Muscle layer of duodenum (tissue), 2 donors: ENCODE data around the gene CEP120.
"Not testable (repeated sequence)": the region's sequence is repeated elsewhere in the genome, so short reads cannot be mapped to it uniquely, and the experiment has no call there.

Experiments
- H3K27ac ChIP-seq: one replicate; pipeline ENCODE4 v1.7.0; 2013; ENCODE audit warnings: mild to moderate bottlenecking, low read length
- H3K27me3 ChIP-seq: one replicate; pipeline ENCODE4 v1.7.0; 2013; ENCODE audit warnings: low read depth, mild to moderate bottlenecking, control low read depth, low read length
- H3K36me3 ChIP-seq, 2 donors: one replicate each; pipeline ENCODE4 v1.7.0; 2013; ENCODE audit warnings: low read length in 2 of 2, control low read depth in 1 of 2, mild to moderate bottlenecking in 1 of 2; ENCODE audit not compliant: insufficient read depth in 2 of 2, control insufficient read depth in 1 of 2
- H3K4me1 ChIP-seq, 2 donors: one replicate each; pipeline ENCODE4 v1.7.0; 2013; ENCODE audit warnings: low read length in 2 of 2, mild to moderate bottlenecking in 2 of 2, control low read depth in 1 of 2, moderate library complexity in 1 of 2; ENCODE audit not compliant: insufficient read depth in 2 of 2, control insufficient read depth in 1 of 2
- H3K4me3 ChIP-seq, 2 donors: one replicate each; pipeline ENCODE4 v1.7.0; 2013; ENCODE audit warnings: low read length in 2 of 2, low read depth in 1 of 2, mild to moderate bottlenecking in 1 of 2
- H3K9me3 ChIP-seq, 2 donors: one replicate each; pipeline ENCODE4 v1.7.0; 2013; ENCODE audit warnings: low read length in 2 of 2, control low read depth in 1 of 2, mild to moderate bottlenecking in 1 of 2; ENCODE audit not compliant: control insufficient read depth in 1 of 2
- donor health status: healthy.

The CEP120 gene

GRCh38 chr5:123351240-123351639 is 72.0 kb downstream of the CEP120 start:
- Histone ChIP-seq H3K4me1 (no peaks in the 10 kb centered on the region), H3K36me3 (peaks cover 0 to 6% of the 10 kb centered on the region in 2 donors), H3K27ac (no peak overlapping the region), H3K27me3 (no peaks in the 10 kb centered on the region), H3K4me3 (no peak overlapping the region), H3K9me3 (peaks cover 0 to 2% of the 10 kb centered on the region in 2 donors)

- Histone ChIP-seq H3K27me3 (no peaks in the 10 kb centered on the region), H3K4me1 (no peaks in the 10 kb centered on the region), H3K9me3 (peaks cover 0 to 2% of the 10 kb centered on the region in 2 donors), H3K36me3 (peaks cover 0 to 6% of the 10 kb centered on the region in 2 donors), H3K4me3 (no peak overlapping the region), H3K27ac (no peak overlapping the region)
These were observed 72.5 kb downstream of the CEP120 start for GRCh38 chr5:123350742-123351141.

GRCh38 chr5:123344816-123345426 is 78.3 kb downstream of the CEP120 start:
- Histone ChIP-seq H3K36me3 (peaks cover 0 to 6% of the 10 kb centered on the region in 2 donors), H3K4me1 (no peaks in the 10 kb centered on the region), H3K9me3 (no peaks in the 10 kb centered on the region), H3K4me3 (no peak overlapping the region), H3K27ac (no peak overlapping the region), H3K27me3 (no peaks in the 10 kb centered on the region)

- no peaks in the 10 kb centered on the region for H3K9me3 ChIP-seq
- H3K27me3 ChIP-seq = no peaks in the 10 kb centered on the region
- no peaks in the 10 kb centered on the region for H3K36me3 ChIP-seq
- H3K27ac ChIP-seq = no peak overlapping the region
- no peaks in the 10 kb centered on the region for H3K4me1 ChIP-seq
- no peak overlapping the region for H3K4me3 ChIP-seq
These were observed 82.3 kb downstream of the CEP120 start for GRCh38 chr5:123340928-123341327.

GRCh38 chr5:123308377-123308776 is 114.8 kb downstream of the CEP120 start:
- H3K27me3 ChIP-seq, H3K36me3 ChIP-seq, H3K27ac ChIP-seq, H3K4me1 ChIP-seq, H3K9me3 ChIP-seq, H3K4me3 ChIP-seq: not testable (repeated sequence)

- Histone ChIP-seq H3K27ac (no peak overlapping the region), H3K9me3 (no peaks in the 10 kb centered on the region), H3K36me3 (no peaks in the 10 kb centered on the region), H3K4me1 (no peaks in the 10 kb centered on the region), H3K4me3 (no peak overlapping the region), H3K27me3 (no peaks in the 10 kb centered on the region)
These were observed 117.5 kb downstream of the CEP120 start for GRCh38 chr5:123305751-123306150.

- Histone ChIP-seq H3K9me3 (peaks cover 0 to 5% of the 10 kb centered on the region in 2 donors), H3K4me1 (no peaks in the 10 kb centered on the region), H3K36me3 (no peaks in the 10 kb centered on the region), H3K27ac (no peak overlapping the region), H3K4me3 (no peak overlapping the region), H3K27me3 (no peaks in the 10 kb centered on the region)
These were observed 118.4 kb downstream of the CEP120 start for GRCh38 chr5:123304777-123305316.

GRCh38 chr5:123303802-123304201 is 119.4 kb downstream of the CEP120 start:
- no peaks in the 10 kb centered on the region for H3K4me1 ChIP-seq
- H3K27me3 ChIP-seq = no peaks in the 10 kb centered on the region
- H3K36me3 ChIP-seq = no peaks in the 10 kb centered on the region
- H3K9me3 ChIP-seq = peaks cover 5 to 6% of the 10 kb centered on the region in 2 donors
- H3K4me3 ChIP-seq = no peak overlapping the region
- H3K27ac ChIP-seq = no peak overlapping the region

- no peak overlapping the region for H3K27ac ChIP-seq
- no peaks in the 10 kb centered on the region for H3K27me3 ChIP-seq
- H3K36me3 ChIP-seq = no peaks in the 10 kb centered on the region
- no peak overlapping the region for H3K4me3 ChIP-seq
- H3K4me1 ChIP-seq = no peaks in the 10 kb centered on the region
- peaks cover 5 to 6% of the 10 kb centered on the region in 2 donors for H3K9me3 ChIP-seq
These were observed 122.9 kb downstream of the CEP120 start for GRCh38 chr5:123300266-123300665.

- peaks cover 5 to 6% of the 10 kb centered on the region in 2 donors for H3K9me3 ChIP-seq
- no peak overlapping the region for H3K4me3 ChIP-seq
- H3K36me3 ChIP-seq = no peaks in the 10 kb centered on the region
- no peaks in the 10 kb centered on the region for H3K27me3 ChIP-seq
- no peak overlapping the region for H3K27ac ChIP-seq
- H3K4me1 ChIP-seq = no peaks in the 10 kb centered on the region
These were observed 124.1 kb downstream of the CEP120 start for GRCh38 chr5:123299136-123299535.

- Histone ChIP-seq H3K27ac (no peak overlapping the region), H3K9me3 (peaks cover 5 to 6% of the 10 kb centered on the region in 2 donors), H3K27me3 (no peaks in the 10 kb centered on the region), H3K36me3 (no peaks in the 10 kb centered on the region), H3K4me1 (no peaks in the 10 kb centered on the region), H3K4me3 (no peak overlapping the region)
These were observed 124.7 kb downstream of the CEP120 start for GRCh38 chr5:123298335-123299030.
